Astrocyte (in vitro differentiated cells and primary cell): ENCODE measurements around the gene GZMA. TPM values are rescaled to one million over a fixed set of nuclear protein-coding genes. Genes with fewer than 3 reads are reported as not detected.
"Not testable (repeated sequence)": the region's sequence is repeated elsewhere in the genome, so short reads cannot be mapped to it uniquely, and the experiment has no call there.

Experiments
- DNase-seq: peaks from one replicate; pipeline ENCODE4 v3.0.0-alpha.2; 2010; ENCODE audit warnings: low read depth
- FAIRE-seq: peaks from 2 replicates; lab custom pipeline; 2011; peaks lifted over from hg19 to GRCh38; lab: Jason Lieb, UNC
- H2AFZ ChIP-seq: 2 replicates; pipeline ENCODE4 v1.6.0; 2012; ENCODE audit warnings: low read depth, low read length, inconsistent platforms
- H3K27ac ChIP-seq: 2 replicates; pipeline ENCODE4 v1.5.1; 2011; ENCODE audit warnings: low read depth, low read length, inconsistent platforms
- H3K27me3 ChIP-seq: 2 replicates; pipeline ENCODE4 v1.6.0; 2011; ENCODE audit warnings: low read length, inconsistent platforms; ENCODE audit not compliant: insufficient read depth
- H3K36me3 ChIP-seq: 2 replicates; pipeline ENCODE4 v1.5.1; 2011; ENCODE audit warnings: low read length, inconsistent platforms; ENCODE audit not compliant: insufficient read depth
- H3K4me1 ChIP-seq: 2 replicates; pipeline ENCODE4 v1.5.1; 2011; ENCODE audit warnings: low read length, inconsistent platforms; ENCODE audit not compliant: insufficient read depth
- H3K4me2 ChIP-seq: 2 replicates; pipeline ENCODE4 v1.6.0; 2012; ENCODE audit warnings: low read length, inconsistent platforms
- H3K4me3 ChIP-seq: 2 replicates; pipeline ENCODE4 v1.5.1; 2011; ENCODE audit warnings: low read depth, mild to moderate bottlenecking, low read length, inconsistent platforms; ENCODE audit not compliant: insufficient read depth
- H3K79me2 ChIP-seq: 2 replicates; pipeline ENCODE4 v1.6.0; 2012; ENCODE audit warnings: mild to moderate bottlenecking, low read length, inconsistent platforms; ENCODE audit not compliant: insufficient read depth
- H3K9ac ChIP-seq: 2 replicates; pipeline ENCODE4 v1.6.0; 2012; ENCODE audit warnings: mild to moderate bottlenecking, low read length, inconsistent platforms
- H3K9me3 ChIP-seq: 2 replicates; pipeline ENCODE4 v1.5.1; 2012; ENCODE audit warnings: low read depth, mild to moderate bottlenecking, low read length, inconsistent platforms; ENCODE audit not compliant: insufficient read depth
- H4K20me1 ChIP-seq: 2 replicates; pipeline ENCODE4 v1.6.0; 2012; ENCODE audit warnings: low read length, inconsistent platforms; ENCODE audit not compliant: insufficient read depth
- H3K27ac Mint-ChIP-seq: one replicate; pipeline ENCODE4 v1.8.0; 2021; ENCODE audit warnings: mild to moderate bottlenecking, mixed read lengths; ENCODE audit not compliant: unreplicated experiment
- H3K27me3 Mint-ChIP-seq: one replicate; pipeline ENCODE4 v1.8.0; 2021; ENCODE audit warnings: low read depth, mixed read lengths; ENCODE audit not compliant: unreplicated experiment
- H3K36me3 Mint-ChIP-seq: one replicate; pipeline ENCODE4 v1.8.0; 2021; ENCODE audit warnings: low read depth, mixed read lengths; ENCODE audit not compliant: unreplicated experiment
- H3K4me1 Mint-ChIP-seq: one replicate; pipeline ENCODE4 v1.8.0; 2021; ENCODE audit warnings: low read depth, mixed read lengths; ENCODE audit not compliant: unreplicated experiment
- H3K4me3 Mint-ChIP-seq: one replicate; pipeline ENCODE4 v1.8.0; 2021; ENCODE audit warnings: mild to moderate bottlenecking, moderate library complexity, mixed read lengths; ENCODE audit not compliant: unreplicated experiment
- H3K9me3 Mint-ChIP-seq: one replicate; pipeline ENCODE4 v1.8.0; 2021; ENCODE audit warnings: mild to moderate bottlenecking, mixed read lengths; ENCODE audit not compliant: unreplicated experiment
- CTCF ChIP-seq: IDR thresholded peaks from 2 replicates; pipeline ENCODE4 v1.5.1; 2011; ENCODE audit warnings: low read depth, mild to moderate bottlenecking, inconsistent platforms, low read length, moderate library complexity; ENCODE audit not compliant: insufficient read depth
- EZH2 ChIP-seq: IDR thresholded peaks from 2 replicates; pipeline ENCODE4 v1.6.1; 2012; ENCODE audit warnings: mild to moderate bottlenecking, low read length, inconsistent platforms; ENCODE audit not compliant: insufficient read depth
- total RNA-seq: library from RNA; stranded (reverse); gene quantifications from 2 replicates; pipeline ENCODE4 v1.2.1, GENCODE V29; 2021

Gene GZMA
- total RNA-seq, 1 donor from 2014 or later, result 1.7 TPM

- no peak for FAIRE-seq
- DNase-seq, result no peak
- Histone ChIP-seq H3K27me3 (no peaks in the 10 kb centered on the region), H4K20me1 (no peaks in the 10 kb centered on the region), H3K9me3 (no peaks in the 10 kb centered on the region), H3K36me3 (no peaks in the 10 kb centered on the region), H3K79me2 (no peaks in the 10 kb centered on the region), H2AFZ (no peak overlapping the region), H3K9ac (no peak overlapping the region), H3K4me2 (no peak overlapping the region), H3K4me1 (no peaks in the 10 kb centered on the region), H3K27ac (no peak overlapping the region), H3K4me3 (no peak overlapping the region)
- Mint-ChIP-seq H3K27ac (no peak overlapping the region), H3K4me1 (peaks cover 22% of the 10 kb centered on the region), H3K27me3 (no peaks in the 10 kb centered on the region), H3K9me3 (peaks cover 5% of the 10 kb centered on the region), H3K4me3 (no peak overlapping the region), H3K36me3 (no peaks in the 10 kb centered on the region)
- TF ChIP-seq CTCF (no peak), EZH2 (no peak)
Measured at GRCh38 chr5:55104946-55105701, 2.7 kb downstream of the GZMA start.

- not testable (repeated sequence) for H3K27ac ChIP-seq, H3K36me3 Mint-ChIP-seq
Measured at GRCh38 chr5:55105976-55106375, 3.5 kb downstream of the GZMA start.

GRCh38 chr5:55108661-55109060 is 6.2 kb downstream of the GZMA start:
- Histone ChIP-seq H3K27me3 (no peaks in the 10 kb centered on the region), H3K9me3 (no peaks in the 10 kb centered on the region), H3K4me1 (no peaks in the 10 kb centered on the region), H3K79me2 (no peaks in the 10 kb centered on the region), H4K20me1 (no peaks in the 10 kb centered on the region), H2AFZ (no peak overlapping the region), H3K9ac (no peak overlapping the region), H3K36me3 (no peaks in the 10 kb centered on the region), H3K4me2 (no peak overlapping the region), H3K4me3 (no peak overlapping the region), H3K27ac (no peak overlapping the region)
- H3K27me3 Mint-ChIP-seq, result peaks cover 8% of the 10 kb centered on the region
- DNase-seq, result no peak
- peaks cover 15% of the 10 kb centered on the region for H3K4me1 Mint-ChIP-seq
- FAIRE-seq, result no peak
- no peaks in the 10 kb centered on the region for H3K36me3 Mint-ChIP-seq
- H3K9me3 Mint-ChIP-seq, result peaks cover 1% of the 10 kb centered on the region
- TF ChIP-seq EZH2, result no peak
- no peak for TF ChIP-seq CTCF
- peak overlapping the region; percentile 60 for H3K27ac Mint-ChIP-seq
- no peak overlapping the region for H3K4me3 Mint-ChIP-seq

More at GRCh38 chr5:55105976-55106375, 3.5 kb downstream of the GZMA start:
- H3K27me3 Mint-ChIP-seq, DNase-seq, FAIRE-seq, H4K20me1 ChIP-seq, H3K9ac ChIP-seq, H3K4me3 ChIP-seq, H3K27me3 ChIP-seq, H3K4me2 ChIP-seq, H3K4me3 Mint-ChIP-seq, H3K4me1 ChIP-seq, H3K27ac Mint-ChIP-seq, H3K36me3 ChIP-seq, H3K79me2 ChIP-seq, H3K9me3 ChIP-seq, H2AFZ ChIP-seq, H3K9me3 Mint-ChIP-seq: not testable (repeated sequence)
- H3K4me1 Mint-ChIP-seq, result peaks cover 22% of the 10 kb centered on the region
